ENCODE data around the gene RAB26.

RAB26 gene

GRCh38 chr16:2145843-2146242, 2.6 kb upstream of the RAB26 start:
- no peak for DNase-seq

- no peak for DNase-seq
Measured at GRCh38 chr16:2147378-2147777, 1.0 kb upstream of the RAB26 start.

- no peak for DNase-seq
Measured at GRCh38 chr16:2148714-2149629, 547 bp downstream of the RAB26 start.

GRCh38 chr16:2149630-2150417, 1.4 kb downstream of the RAB26 start:
- no peak for DNase-seq

GRCh38 chr16:2150418-2151187, 2.2 kb downstream of the RAB26 start:
- no peak for DNase-seq

DNA sequence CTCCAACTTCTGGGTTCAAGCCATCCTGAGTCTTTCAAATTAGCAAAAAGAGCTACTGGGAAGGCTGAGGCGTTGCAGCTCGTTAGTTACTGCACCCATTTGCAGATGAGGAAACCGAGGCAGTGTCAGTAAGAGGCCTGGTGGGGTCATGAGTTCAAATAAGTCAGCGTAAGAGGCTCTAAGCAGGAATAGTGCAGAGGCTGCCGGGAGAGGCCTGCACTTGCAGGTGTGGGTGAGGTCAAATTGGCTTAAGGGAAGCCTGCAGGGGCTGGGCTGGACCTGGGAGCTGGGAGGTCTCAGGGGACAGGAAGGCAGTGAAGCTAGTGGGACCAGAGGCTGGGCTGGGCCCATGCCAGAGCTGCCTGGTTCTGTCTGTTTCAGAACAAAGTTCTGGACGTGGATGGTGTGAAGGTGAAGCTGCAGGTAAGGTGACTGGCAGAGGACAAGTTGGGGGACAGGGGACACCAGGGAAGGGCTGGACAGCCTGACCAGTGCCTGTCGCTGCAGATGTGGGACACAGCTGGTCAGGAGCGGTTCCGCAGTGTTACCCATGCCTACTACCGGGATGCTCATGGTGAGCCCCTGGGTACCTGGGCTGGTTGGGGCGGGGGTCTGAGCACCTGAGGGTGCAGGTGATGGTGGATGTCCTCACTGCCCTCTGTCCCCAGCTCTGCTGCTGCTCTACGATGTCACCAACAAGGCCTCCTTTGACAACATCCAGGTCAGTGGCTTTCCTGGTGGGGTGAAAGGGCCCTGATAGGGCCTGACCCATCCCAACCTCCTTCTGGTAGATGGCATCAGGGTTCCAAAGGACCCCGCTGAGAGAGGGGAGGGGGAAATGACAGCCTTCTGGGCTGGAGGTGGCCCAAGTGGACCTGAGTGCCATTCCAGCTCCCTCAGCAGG, 3.0 kb downstream of the RAB26 start:
- DNase-seq: no peak

DNA sequence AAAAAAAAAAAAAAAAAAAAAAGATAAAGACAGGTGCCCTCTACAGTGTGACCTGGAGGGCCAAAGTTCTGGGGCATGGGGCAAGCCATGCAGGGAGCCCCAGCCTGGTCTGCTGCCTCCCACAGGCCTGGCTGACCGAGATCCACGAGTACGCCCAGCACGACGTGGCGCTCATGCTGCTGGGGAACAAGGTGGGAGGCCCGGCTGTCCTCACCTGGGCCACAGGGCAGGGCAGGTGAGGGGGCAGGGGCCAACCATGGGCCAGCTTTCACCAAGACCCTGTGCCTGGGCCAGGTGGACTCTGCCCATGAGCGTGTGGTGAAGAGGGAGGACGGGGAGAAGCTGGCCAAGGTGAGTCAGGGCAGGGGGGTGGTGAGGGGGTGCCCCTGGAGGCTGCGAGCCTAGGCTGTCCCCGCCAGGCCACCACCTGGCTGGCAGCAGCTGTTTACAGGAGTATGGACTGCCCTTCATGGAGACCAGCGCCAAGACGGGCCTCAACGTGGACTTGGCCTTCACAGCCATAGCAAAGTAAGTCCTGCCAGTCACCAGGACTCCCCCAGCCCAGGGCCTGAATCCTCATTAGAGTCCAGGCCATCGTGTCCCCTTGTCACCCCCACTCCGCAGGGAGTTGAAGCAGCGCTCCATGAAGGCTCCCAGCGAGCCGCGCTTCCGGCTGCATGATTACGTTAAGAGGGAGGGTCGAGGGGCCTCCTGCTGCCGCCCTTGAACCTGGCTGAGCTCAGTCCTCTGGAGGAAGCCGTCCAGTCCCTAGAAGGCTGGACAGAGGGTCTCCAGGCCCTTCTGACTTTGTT, 4.5 kb downstream of the RAB26 start:
- DNase-seq: no peak

DNA sequence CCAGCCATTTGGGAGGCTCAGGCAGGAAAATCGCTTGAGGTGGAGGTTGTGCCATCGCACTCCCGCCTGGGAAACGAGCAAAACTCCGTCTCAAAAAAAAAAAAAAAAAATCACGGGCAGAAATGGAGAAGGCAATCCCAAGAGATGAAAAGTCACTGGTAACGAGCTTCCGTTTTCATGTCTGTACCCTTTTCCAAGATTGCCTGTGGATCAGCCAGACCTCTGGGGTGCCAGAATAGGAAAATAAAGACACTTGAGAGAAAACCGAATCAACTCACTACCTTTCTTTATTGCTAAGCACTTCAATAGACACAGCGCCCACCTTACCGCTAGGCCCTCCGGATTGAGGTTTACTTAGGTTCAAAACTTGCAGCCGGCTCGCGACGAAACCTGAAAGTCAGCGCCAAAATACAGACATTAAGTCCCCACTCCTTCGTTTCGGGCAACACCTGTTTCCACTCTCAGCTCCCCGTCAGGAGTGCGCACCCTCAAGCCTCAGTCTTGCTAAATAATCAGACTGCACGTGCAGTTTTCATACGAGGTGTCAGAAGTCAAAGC, 6.2 kb downstream of the RAB26 start:
- no peak for DNase-seq

DNA sequence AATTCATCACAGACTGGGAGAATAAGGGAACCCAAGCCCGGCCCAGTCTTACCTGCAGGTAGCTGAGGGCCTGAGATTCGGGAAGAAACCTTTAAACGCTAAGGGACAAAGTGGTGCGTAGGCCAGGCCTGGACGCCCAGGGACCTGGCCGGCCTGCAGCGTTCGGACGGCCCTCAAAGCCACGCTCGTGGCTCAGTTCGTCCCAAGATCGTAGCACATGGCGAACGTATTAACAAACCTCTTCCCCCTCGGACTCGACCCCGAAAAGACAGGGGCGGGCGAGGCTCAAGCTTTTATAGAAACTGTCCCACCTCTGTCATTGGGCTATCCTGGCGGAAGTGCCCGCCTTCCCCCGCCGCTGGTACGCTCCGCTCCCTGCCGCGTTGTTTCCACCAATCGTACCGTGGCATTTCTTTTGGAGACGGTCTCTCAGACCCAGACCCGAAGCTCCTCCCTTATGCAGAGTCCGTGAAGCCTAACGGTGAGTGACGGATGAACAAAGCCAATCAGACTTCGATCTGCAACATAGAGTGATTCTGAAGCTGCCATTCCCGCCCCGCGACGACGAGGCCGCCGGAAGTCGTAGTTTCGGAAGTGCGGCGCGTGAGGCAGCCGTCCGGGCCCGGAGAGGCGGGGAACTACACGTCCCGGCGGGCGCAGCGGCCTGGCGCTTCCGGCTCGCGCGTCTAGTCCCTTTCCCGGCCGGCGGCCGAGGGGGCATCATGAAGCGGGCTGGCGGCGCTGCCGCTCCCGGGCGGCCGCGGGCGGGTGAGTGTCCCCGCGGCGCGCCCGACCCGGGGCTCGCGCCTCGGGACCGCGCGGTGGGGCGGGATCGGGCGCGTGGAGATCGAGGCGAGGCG, 6.9 kb downstream of the RAB26 start, which contains the start of gene TRAF7:
Gene TRAF7 (plus strand): TSS at position 692 of the 860 bp plus-strand sequence. CDS start 8,139 bp downstream, outside the sequence.
- DNase-seq: peak; percentile 96

- DNase-seq: no peak
Measured at GRCh38 chr16:2155977-2156848, 7.8 kb downstream of the RAB26 start.

DNA sequence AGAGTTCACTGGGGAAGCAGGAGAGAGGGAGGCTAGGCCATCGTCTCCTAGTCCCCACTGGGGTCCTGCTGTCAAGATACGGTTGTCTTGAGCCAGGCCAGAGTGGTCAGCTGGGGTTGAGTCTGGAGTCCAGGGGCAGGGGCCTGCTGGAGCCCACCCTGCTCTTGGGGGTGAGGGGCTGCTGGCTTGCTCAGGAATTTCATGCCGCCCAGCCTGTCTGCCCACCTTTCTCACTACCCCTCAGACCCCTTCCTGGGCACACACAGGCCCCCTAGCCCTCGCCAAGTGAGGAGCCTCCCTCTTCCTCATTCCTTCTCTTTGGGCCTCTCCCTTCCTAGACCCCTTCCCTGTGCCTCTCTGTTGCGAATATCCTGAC, 8.4 kb downstream of the RAB26 start:
- no peak for DNase-seq

DNA sequence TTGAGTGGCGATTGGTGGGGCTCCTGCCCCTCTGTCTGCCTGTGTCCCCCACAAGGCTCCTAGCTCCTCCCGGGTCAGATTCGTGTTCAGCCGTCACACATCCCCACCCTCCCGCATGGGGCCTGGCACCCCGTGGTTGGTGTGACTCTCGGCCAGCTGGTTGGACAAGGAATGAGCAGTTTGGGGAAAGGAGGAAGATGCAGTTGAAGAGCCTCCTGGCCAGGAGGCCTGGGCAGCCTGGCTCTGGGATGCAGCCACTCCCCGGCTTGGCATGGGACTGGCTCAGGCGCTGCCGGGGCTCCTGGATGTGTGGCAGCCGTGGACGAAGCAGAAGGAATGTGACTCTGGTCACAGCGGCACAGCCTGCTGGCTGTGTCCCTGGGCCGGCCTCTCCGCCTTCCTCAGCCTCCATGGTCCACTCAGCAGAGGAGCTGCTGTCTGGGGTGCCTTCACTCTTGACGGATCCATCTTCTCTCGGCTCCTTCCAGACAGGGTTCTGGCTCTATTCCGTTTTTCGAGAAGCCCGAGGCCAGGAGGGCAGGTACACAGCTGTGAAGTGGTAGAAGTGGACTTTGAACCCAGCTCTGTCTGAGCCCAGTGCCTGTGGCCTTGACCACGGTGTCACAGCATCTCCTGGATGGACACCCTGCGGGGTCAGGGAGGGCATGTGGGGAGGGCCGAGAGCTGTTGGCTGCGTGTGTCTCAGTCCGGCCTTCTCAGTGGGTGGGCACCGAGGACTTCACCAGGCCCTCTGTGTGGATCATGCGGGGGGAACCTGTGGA, 9.2 kb downstream of the RAB26 start:
- DNase-seq: no peak

DNA sequence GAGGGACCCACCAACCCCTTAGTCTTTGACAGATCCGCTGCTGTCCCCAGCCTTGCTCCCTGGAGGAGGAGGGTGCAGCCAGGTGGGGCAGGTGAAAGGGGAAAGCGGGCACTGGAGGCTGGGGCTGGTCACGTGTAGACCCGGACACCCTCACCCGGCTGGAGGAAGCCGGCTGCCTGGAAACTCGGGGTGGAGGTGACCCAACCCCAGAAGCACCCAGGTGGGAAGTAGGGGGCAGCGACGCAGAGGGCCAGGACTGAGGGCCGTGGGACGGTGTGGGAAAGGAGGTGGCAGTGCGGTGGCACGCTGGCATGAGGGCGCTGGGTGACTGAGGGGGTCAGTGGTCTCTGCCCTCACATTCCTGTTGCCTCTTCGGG, 9.8 kb downstream of the RAB26 start:
- no peak for DNase-seq

DNA sequence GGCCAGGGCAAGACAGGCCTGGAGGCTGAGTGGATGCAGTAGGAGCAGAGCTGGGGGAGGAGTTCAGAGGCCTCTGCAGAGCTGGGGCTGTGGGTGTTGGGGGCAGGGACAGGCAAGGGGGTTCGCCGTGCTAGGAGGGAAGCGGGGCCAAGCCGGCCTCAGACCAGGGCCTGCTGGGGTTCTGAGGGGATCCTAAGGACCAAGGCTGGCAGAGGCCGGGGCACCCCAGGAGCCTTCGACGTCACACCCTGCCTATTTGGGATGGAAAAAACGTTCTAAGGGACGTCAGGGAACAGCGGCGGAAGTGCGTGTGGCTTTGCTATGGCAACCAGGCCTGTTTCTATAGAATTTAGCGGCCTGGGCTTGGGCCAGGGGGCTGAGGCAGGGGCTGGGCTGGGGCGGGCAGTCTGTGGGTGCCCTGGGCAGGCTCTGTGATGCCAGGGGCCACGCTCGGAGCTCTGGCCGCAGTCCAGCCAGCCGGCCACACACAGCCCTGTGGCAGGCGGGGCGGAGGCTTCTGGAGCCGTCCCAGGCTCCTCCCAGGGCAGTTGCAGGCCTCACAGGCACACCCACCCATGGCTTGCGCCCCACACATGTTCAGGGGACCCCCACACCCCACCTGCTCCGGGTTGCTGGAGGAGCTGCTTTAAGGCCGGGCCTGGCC, 10.9 kb downstream of the RAB26 start:
- DNase-seq: no peak

- DNase-seq: no peak
Measured at GRCh38 chr16:2160915-2161551, 12.6 kb downstream of the RAB26 start.

DNA sequence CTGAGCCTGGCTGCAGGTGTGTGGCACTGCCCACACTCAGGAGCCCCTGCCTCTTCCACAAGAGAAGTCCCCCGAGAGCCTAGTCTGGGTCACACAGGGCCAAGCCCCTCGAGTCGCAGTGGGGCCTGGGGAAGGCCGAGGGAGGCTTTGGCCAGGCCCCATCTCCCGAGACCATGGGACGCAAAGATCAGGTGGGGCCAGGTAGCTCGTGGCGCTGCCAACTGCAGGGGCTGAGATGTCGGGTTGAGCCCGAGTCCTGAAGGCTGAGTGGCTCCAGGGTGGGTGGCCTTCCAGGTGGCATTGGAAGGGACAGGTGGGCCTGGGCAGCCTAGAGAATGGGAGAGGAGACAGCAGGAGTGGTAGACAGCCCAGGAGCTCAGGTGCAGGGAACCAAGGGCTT, 13.5 kb downstream of the RAB26 start:
- DNase-seq: no peak

- no peak for DNase-seq
Measured at GRCh38 chr16:2162676-2163118, 14.3 kb downstream of the RAB26 start.
